CD14-positive monocyte (primary cell): ENCODE data around the gene NDUFA5. TPM values are rescaled to one million over a fixed set of nuclear protein-coding genes. Genes with fewer than 3 reads are reported as not detected.

Experiments
- DNase-seq, 3 donors: peaks; one replicate each; pipeline ENCODE4 v3.0.0-alpha.2; 2011 to 2022
- H2AFZ ChIP-seq: 2 replicates; pipeline ENCODE4 v1.6.0; 2012; ENCODE audit warnings: mild to moderate bottlenecking, low read depth, low read length, inconsistent platforms; ENCODE audit not compliant: insufficient read depth, poor library complexity, severe bottlenecking
- H3K27ac ChIP-seq, 2 donors: 1 replicate in 1 of 2; 2 replicates in 1 of 2; pipeline ENCODE4 v1.5.1; 2012 to 2013; ENCODE audit warnings: low read length in 2 of 2, control low read depth in 1 of 2, inconsistent platforms in 1 of 2, low read depth in 1 of 2, mild to moderate bottlenecking in 1 of 2
- H3K27me3 ChIP-seq, 2 donors: one replicate each; pipeline versions ENCODE4 v1.6.0 to v1.6.1; 2011 to 2013; ENCODE audit warnings: low read length in 2 of 2; ENCODE audit not compliant: control insufficient read depth in 2 of 2, insufficient read depth in 2 of 2
- H3K36me3 ChIP-seq, 2 donors: replicated peaks in 1 of 2; 1 replicate in 1 of 2; 2 replicates in 1 of 2; pipeline versions ENCODE4 v1.5.1 to v1.6.1; 2012 to 2013; ENCODE audit warnings: low read length in 2 of 2, control low read depth in 1 of 2, inconsistent platforms in 1 of 2, mild to moderate bottlenecking in 1 of 2; ENCODE audit not compliant: insufficient read depth in 2 of 2, control insufficient read depth in 1 of 2
- H3K4me1 ChIP-seq, 2 donors: 1 replicate in 1 of 2; 2 replicates in 1 of 2; pipeline versions ENCODE4 v1.5.1 to v1.6.1; 2012 to 2013; ENCODE audit warnings: low read length in 2 of 2, control low read depth in 1 of 2, inconsistent platforms in 1 of 2, mild to moderate bottlenecking in 1 of 2, moderate library complexity in 1 of 2; ENCODE audit not compliant: insufficient read depth in 2 of 2, control insufficient read depth in 1 of 2
- H3K4me2 ChIP-seq: replicated peaks from 2 replicates; pipeline ENCODE3; 2012; ENCODE audit warnings: low read length, moderate library complexity, mild to moderate bottlenecking; ENCODE audit not compliant: poor library complexity, severe bottlenecking; ENCODE audit errors: extremely low read depth
- H3K4me3 ChIP-seq, 3 experiments: fragments of 200-600 bp in 1 of 3; sonication (generic) in 1 of 3; replicated peaks in 1 of 3; 1 replicate in 2 of 3; 2 replicates in 1 of 3; pipeline ENCODE4 v1.5.1; 2011 to 2013; ENCODE audit warnings: low read length in 3 of 3, mild to moderate bottlenecking in 3 of 3, control low read depth in 2 of 3, low read depth in 2 of 3, inconsistent platforms in 1 of 3, moderate library complexity in 1 of 3
- H3K79me2 ChIP-seq: 2 replicates; pipeline ENCODE4 v1.6.0; 2012; ENCODE audit warnings: mild to moderate bottlenecking, control low read depth, inconsistent platforms, low read length, moderate library complexity; ENCODE audit not compliant: insufficient read depth
- H3K9ac ChIP-seq: 2 replicates; pipeline ENCODE4 v1.6.0; 2017; ENCODE audit warnings: low read length, mild to moderate bottlenecking; ENCODE audit not compliant: insufficient read depth, poor library complexity, severe bottlenecking
- H3K9me3 ChIP-seq, 2 donors: replicated peaks in 1 of 2; 1 replicate in 1 of 2; 2 replicates in 1 of 2; pipeline versions ENCODE4 v1.5.1 to v1.6.1; 2012 to 2013; ENCODE audit warnings: low read length in 2 of 2, control low read depth in 1 of 2; ENCODE audit not compliant: control insufficient read depth in 1 of 2, insufficient read depth in 1 of 2
- H4K20me1 ChIP-seq: 2 replicates; pipeline ENCODE4 v1.6.0; 2012; ENCODE audit warnings: mild to moderate bottlenecking, low read length, control low read depth, moderate library complexity; ENCODE audit not compliant: insufficient read depth
- H3K27ac Mint-ChIP-seq, 7 donors: one replicate each; pipeline ENCODE4 v1.8.0; 2020; ENCODE audit warnings: mild to moderate bottlenecking in 7 of 7, mixed read lengths in 7 of 7, moderate library complexity in 6 of 7, inconsistent platforms in 2 of 7
- H3K27me3 Mint-ChIP-seq, 3 donors: one replicate each; pipeline ENCODE4 v1.8.0; 2021 to 2022; ENCODE audit warnings: low read depth in 3 of 3, mild to moderate bottlenecking in 3 of 3, mixed read lengths in 3 of 3, moderate library complexity in 3 of 3, inconsistent platforms in 1 of 3
- H3K36me3 Mint-ChIP-seq, 2 donors: one replicate each; pipeline ENCODE4 v1.8.0; 2020; ENCODE audit warnings: mixed read lengths in 2 of 2, inconsistent platforms in 1 of 2, mild to moderate bottlenecking in 1 of 2
- H3K4me1 Mint-ChIP-seq: one replicate; pipeline ENCODE4 v1.8.0; 2020; ENCODE audit warnings: mild to moderate bottlenecking, mixed read lengths
- H3K4me3 Mint-ChIP-seq, 2 donors: one replicate each; pipeline ENCODE4 v1.8.0; 2020; ENCODE audit warnings: mild to moderate bottlenecking in 2 of 2, mixed read lengths in 2 of 2, moderate library complexity in 1 of 2
- H3K9me3 Mint-ChIP-seq, 7 donors: one replicate each; pipeline ENCODE4 v1.8.0; 2020 to 2022; ENCODE audit warnings: mixed read lengths in 7 of 7, mild to moderate bottlenecking in 6 of 7, moderate library complexity in 6 of 7, inconsistent platforms in 2 of 7
- CTCF ChIP-seq: fragments of 200-600 bp; IDR thresholded peaks from one replicate; pipeline ENCODE4 v1.8.0; 2022; ENCODE audit warnings: antibody characterized with exemption, mild to moderate bottlenecking
- WGBS: methylation state at CpG from one replicate; pipeline ENCODE4 v1.1.5; 2013; ENCODE audit warnings: missing lambda C conversion rate; ENCODE audit not compliant: insufficient coverage; 5-methylcytosine and 5-hydroxymethylcytosine counted together
- intact Hi-C, 2 donors: fragments of 100-400 bp; cut with micrococcal nuclease; formaldehyde crosslinking; loops; one replicate each; pipeline versions ENCODE4 v1.15.0 to v1.15.1; 2023
- polyA plus RNA-seq, 3 donors: library from polyadenylated mRNA; depleted of rRNA in 1 of 3; unstranded in 2 of 3; stranded (reverse) in 1 of 3; fragments of 300-500 nt in 2 of 3; fragments of >200 nt in 1 of 3; fragmentation: Illumina TruSeq in 2 of 3; gene quantifications; 1 replicate in 2 of 3; 2 replicates in 1 of 3; pipeline ENCODE4 v1.2.3, GENCODE V29; 2012 to 2021

NDUFA5 gene
- polyA plus RNA-seq, 3 donors: 6.9 to 49.2 (median 37.3) TPM

GRCh38 chr7:123598657-123599056 lies 41.0 kb upstream of the NDUFA5 start:
- H3K4me1 Mint-ChIP-seq: no peaks in the 10 kb centered on the region
- Histone ChIP-seq H3K27me3 (no peaks in the 10 kb centered on the region), H3K4me1 (no peaks in the 10 kb centered on the region), H3K36me3 (no peaks in the 10 kb centered on the region), H3K4me3 (no peak overlapping the region), H3K4me2 (no peak overlapping the region), H3K27ac (no peak overlapping the region), H2AFZ (no peak overlapping the region), H3K9ac (no peak overlapping the region), H4K20me1 (no peaks in the 10 kb centered on the region), H3K79me2 (no peaks in the 10 kb centered on the region), H3K9me3 (peaks cover 0 to 6% of the 10 kb centered on the region in 2 donors)
- H3K27me3 Mint-ChIP-seq: peaks cover 0 to 4% (median 2%) of the 10 kb centered on the region in 3 donors
- no peak for DNase-seq
- no peaks in the 10 kb centered on the region for H3K36me3 Mint-ChIP-seq
- H3K9me3 Mint-ChIP-seq: peaks cover 0 to 6% (median 0%) of the 10 kb centered on the region in 7 donors
- no peak for TF ChIP-seq CTCF
- 100% methylated on average over 1 of the region's 3 CpGs for WGBS
- intact Hi-C loops: no loop called here
- H3K27ac Mint-ChIP-seq: no peak overlapping the region
- H3K4me3 Mint-ChIP-seq: no peak overlapping the region

- peaks cover 0 to 6% (median 6%) of the 10 kb centered on the region in 3 donors for H3K27me3 Mint-ChIP-seq
- Histone ChIP-seq H4K20me1 (no peaks in the 10 kb centered on the region), H3K9me3 (peaks cover 0 to 6% of the 10 kb centered on the region in 2 donors), H3K4me2 (no peak overlapping the region), H3K27ac (no peak overlapping the region), H3K36me3 (no peaks in the 10 kb centered on the region), H3K27me3 (no peaks in the 10 kb centered on the region), H3K4me1 (no peaks in the 10 kb centered on the region), H3K4me3 (no peak overlapping the region), H3K79me2 (no peaks in the 10 kb centered on the region), H2AFZ (no peak overlapping the region), H3K9ac (no peak overlapping the region)
- H3K36me3 Mint-ChIP-seq: no peaks in the 10 kb centered on the region
- no peak overlapping the region for H3K4me3 Mint-ChIP-seq
- no peak overlapping the region for H3K27ac Mint-ChIP-seq
- H3K4me1 Mint-ChIP-seq: no peaks in the 10 kb centered on the region
- no peak for TF ChIP-seq CTCF
- 88% methylated on average over 10 of the region's 10 CpGs for WGBS
- no peak for DNase-seq
- peaks cover 0 to 6% (median 2%) of the 10 kb centered on the region in 7 donors for H3K9me3 Mint-ChIP-seq
- intact Hi-C loops: no loop called here
These were observed 37.2 kb upstream of the NDUFA5 start for GRCh38 chr7:123594813-123595241.
